G401 (cell line): ENCODE results near the gene ENOPH1. TPM values are rescaled to one million over a fixed set of nuclear protein-coding genes. Genes with fewer than 3 reads are reported as not detected.
A peak's percentile ranks its signal among the peaks of the same experiment; 100 is the strongest.
"Not testable (repeated sequence)": the region's sequence is repeated elsewhere in the genome, so short reads cannot be mapped to it uniquely, and the experiment has no call there.

Source experiments
- DNase-seq: peaks from one replicate; pipeline ENCODE4 v3.0.0-alpha.2; 2015; ENCODE audit warnings: low spot score
- in situ Hi-C: cut with HindIII; loops from 2 replicates; pipeline ENCODE4 v1.10.0; 2016; ENCODE audit warnings: low sequenced_read_pairs, mixed read lengths
- total RNA-seq: library from RNA; depleted of rRNA; stranded (reverse); fragments of >200 nt; shearing (Covaris generic); gene quantifications from 2 replicates; pipeline ENCODE4 v1.2.3, GENCODE V29; 2014; rRNA removed

ENOPH1 gene
- 78.0 and 98.4 TPM in 2 replicates for total RNA-seq

- DNase-seq, result peak; percentile 96
- in situ Hi-C loops, result no loop called here
Measured at GRCh38 chr4:82430193-82430963, at the start of gene ENOPH1, which contains the start of gene HNRNPDL. Gene ENOPH1, plus strand, starts transcription at chr4:82430590. Its CDS starts 240 bp downstream, at chr4:82430830. Gene HNRNPDL, minus strand, starts transcription at chr4:82430462. Its CDS starts 772 bp downstream, at chr4:82429690.

GRCh38 chr4:82380831-82381230, 49.6 kb upstream of the ENOPH1 start:
- DNase-seq, result no peak

GRCh38 chr4:82381235-82381634, 49.2 kb upstream of the ENOPH1 start:
- in situ Hi-C loops, result no loop called here
- no peak for DNase-seq

More at GRCh38 chr4:82380831-82381230, 49.6 kb upstream of the ENOPH1 start:
- in situ Hi-C loops, result no loop called here

GRCh38 chr4:82381661-82382296, 48.6 kb upstream of the ENOPH1 start:
- no peak for DNase-seq
- in situ Hi-C loops, result no loop called here

- in situ Hi-C loops, result no loop called here
- DNase-seq, result no peak
Measured at GRCh38 chr4:82382751-82383150, 47.6 kb upstream of the ENOPH1 start.

GRCh38 chr4:82386312-82386711, 44.1 kb upstream of the ENOPH1 start:
- DNase-seq, in situ Hi-C loops: not testable (repeated sequence)

- no peak for DNase-seq
- in situ Hi-C loops, result no loop called here
Measured at GRCh38 chr4:82388405-82388804, 42.0 kb upstream of the ENOPH1 start.

- DNase-seq, in situ Hi-C loops: not testable (repeated sequence)
Measured at GRCh38 chr4:82390061-82390460, 40.3 kb upstream of the ENOPH1 start.

- no peak for DNase-seq
Measured at GRCh38 chr4:82394896-82395295, 35.5 kb upstream of the ENOPH1 start.

GRCh38 chr4:82397527-82397926, 32.9 kb upstream of the ENOPH1 start:
- in situ Hi-C loops, result no loop called here
- DNase-seq, result no peak

More at GRCh38 chr4:82394896-82395295, 35.5 kb upstream of the ENOPH1 start:
- in situ Hi-C loops, result no loop called here

GRCh38 chr4:82398263-82398662, 32.1 kb upstream of the ENOPH1 start:
- in situ Hi-C loops, result no loop called here
- DNase-seq, result no peak

- in situ Hi-C loops, result no loop called here
Measured at GRCh38 chr4:82401600-82401999, 28.8 kb upstream of the ENOPH1 start.

GRCh38 chr4:82402196-82402775, 28.1 kb upstream of the ENOPH1 start:
- DNase-seq, result no peak

More at GRCh38 chr4:82401600-82401999, 28.8 kb upstream of the ENOPH1 start:
- DNase-seq, result no peak

GRCh38 chr4:82403725-82404124, 26.7 kb upstream of the ENOPH1 start:
- in situ Hi-C loops, result no loop called here

More at GRCh38 chr4:82402196-82402775, 28.1 kb upstream of the ENOPH1 start:
- in situ Hi-C loops, result no loop called here

GRCh38 chr4:82415061-82415460, 15.3 kb upstream of the ENOPH1 start:
- in situ Hi-C loops, DNase-seq: not testable (repeated sequence)

More at GRCh38 chr4:82403725-82404124, 26.7 kb upstream of the ENOPH1 start:
- no peak for DNase-seq

- DNase-seq, result no peak
- in situ Hi-C loops, result no loop called here
Measured at GRCh38 chr4:82415922-82416365, 14.4 kb upstream of the ENOPH1 start.

- DNase-seq, result no peak
- in situ Hi-C loops, result no loop called here
Measured at GRCh38 chr4:82419451-82419850, 10.9 kb upstream of the ENOPH1 start.

- in situ Hi-C loops, result no loop called here
- no peak for DNase-seq
Measured at GRCh38 chr4:82421796-82422560, 8.4 kb upstream of the ENOPH1 start.

- no peak for DNase-seq
- in situ Hi-C loops, result no loop called here
Measured at GRCh38 chr4:82422616-82423015, 7.8 kb upstream of the ENOPH1 start.
